Prostate gland (tissue), 2 donors: Measurements from ENCODE around the gene PEX26.

Source experiments
- POLR2A ChIP-seq: fragments of 450-650 bp; IDR thresholded peaks from one replicate; pipeline ENCODE4 v1.6.1; 2016; ENCODE audit warnings: antibody characterized with exemption, mild to moderate bottlenecking
- TF ChIP-seq, protein P1 (sequence below), 4 experiments: fragments of 200-600 bp in 2 of 4; fragments of 450-650 bp in 2 of 4; sonication (generic) in 2 of 4; IDR thresholded peaks; 1 replicate in 3 of 4; 2 replicates in 1 of 4; pipeline ENCODE4 v1.5.1; 2016 to 2019; ENCODE audit warnings: antibody characterized with exemption in 4 of 4, mild to moderate bottlenecking in 2 of 4, moderate library complexity in 2 of 4

DNA sequence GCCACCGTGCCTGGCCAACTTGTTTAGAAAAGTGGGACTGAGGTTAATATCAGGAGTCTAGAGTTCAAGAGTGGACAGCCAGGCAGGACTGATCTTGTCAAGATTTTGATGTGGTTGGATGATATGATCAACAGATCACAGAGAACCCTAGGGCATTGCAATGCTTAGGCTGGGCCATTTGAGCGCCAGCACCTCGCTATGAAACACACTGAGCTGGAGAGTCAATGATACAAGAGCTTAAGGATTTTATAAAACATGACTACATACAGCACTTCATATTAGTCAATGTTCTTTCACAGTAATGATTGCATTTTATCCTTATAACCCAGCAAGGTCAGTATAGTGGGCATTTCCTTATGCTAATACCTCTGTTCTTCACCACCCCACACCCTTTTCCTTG lies 15.4 kb upstream of the PEX26 start:
- TF ChIP-seq, protein P1, sequence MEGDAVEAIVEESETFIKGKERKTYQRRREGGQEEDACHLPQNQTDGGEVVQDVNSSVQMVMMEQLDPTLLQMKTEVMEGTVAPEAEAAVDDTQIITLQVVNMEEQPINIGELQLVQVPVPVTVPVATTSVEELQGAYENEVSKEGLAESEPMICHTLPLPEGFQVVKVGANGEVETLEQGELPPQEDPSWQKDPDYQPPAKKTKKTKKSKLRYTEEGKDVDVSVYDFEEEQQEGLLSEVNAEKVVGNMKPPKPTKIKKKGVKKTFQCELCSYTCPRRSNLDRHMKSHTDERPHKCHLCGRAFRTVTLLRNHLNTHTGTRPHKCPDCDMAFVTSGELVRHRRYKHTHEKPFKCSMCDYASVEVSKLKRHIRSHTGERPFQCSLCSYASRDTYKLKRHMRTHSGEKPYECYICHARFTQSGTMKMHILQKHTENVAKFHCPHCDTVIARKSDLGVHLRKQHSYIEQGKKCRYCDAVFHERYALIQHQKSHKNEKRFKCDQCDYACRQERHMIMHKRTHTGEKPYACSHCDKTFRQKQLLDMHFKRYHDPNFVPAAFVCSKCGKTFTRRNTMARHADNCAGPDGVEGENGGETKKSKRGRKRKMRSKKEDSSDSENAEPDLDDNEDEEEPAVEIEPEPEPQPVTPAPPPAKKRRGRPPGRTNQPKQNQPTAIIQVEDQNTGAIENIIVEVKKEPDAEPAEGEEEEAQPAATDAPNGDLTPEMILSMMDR (IDR thresholded peaks at IDR 0.05), result no peak
- no peak for TF ChIP-seq POLR2A
